GM12873 (cell line): ENCODE measurements around the gene TFAP2E.

Experiments used
- TF ChIP-seq, protein P1 (sequence below): IDR thresholded peaks from 2 replicates; pipeline ENCODE4 v1.5.1; 2012; ENCODE audit warnings: low read depth, mild to moderate bottlenecking, moderate library complexity, low read length, control low read depth; ENCODE audit not compliant: insufficient read depth; ENCODE audit errors: missing control alignments

TFAP2E gene

DNA sequence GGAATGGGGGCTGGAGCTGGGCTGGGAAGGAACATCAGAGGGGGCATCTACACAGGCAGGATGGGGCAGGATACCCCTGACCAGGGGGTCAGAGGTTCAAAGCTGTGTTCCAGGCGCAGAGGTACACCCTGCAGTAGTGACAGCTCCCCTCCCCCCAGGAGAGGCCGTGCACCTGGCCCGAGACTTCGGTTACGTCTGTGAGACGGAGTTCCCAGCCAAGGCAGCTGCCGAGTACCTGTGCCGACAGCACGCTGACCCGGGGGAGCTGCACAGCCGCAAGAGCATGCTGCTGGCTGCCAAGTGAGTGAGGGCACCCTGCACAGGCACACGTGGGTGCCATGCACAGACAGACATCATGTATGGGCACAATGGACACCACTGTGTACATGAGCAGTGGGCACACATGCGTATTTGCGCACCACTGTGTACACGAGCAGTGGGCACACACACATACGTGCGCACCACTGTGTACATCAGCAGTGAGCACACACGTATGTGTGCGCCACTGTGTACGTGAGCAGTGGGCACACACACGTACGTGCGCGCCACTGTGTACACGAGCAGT is 17.4 kb downstream of the TFAP2E start:
- TF ChIP-seq, protein P1, sequence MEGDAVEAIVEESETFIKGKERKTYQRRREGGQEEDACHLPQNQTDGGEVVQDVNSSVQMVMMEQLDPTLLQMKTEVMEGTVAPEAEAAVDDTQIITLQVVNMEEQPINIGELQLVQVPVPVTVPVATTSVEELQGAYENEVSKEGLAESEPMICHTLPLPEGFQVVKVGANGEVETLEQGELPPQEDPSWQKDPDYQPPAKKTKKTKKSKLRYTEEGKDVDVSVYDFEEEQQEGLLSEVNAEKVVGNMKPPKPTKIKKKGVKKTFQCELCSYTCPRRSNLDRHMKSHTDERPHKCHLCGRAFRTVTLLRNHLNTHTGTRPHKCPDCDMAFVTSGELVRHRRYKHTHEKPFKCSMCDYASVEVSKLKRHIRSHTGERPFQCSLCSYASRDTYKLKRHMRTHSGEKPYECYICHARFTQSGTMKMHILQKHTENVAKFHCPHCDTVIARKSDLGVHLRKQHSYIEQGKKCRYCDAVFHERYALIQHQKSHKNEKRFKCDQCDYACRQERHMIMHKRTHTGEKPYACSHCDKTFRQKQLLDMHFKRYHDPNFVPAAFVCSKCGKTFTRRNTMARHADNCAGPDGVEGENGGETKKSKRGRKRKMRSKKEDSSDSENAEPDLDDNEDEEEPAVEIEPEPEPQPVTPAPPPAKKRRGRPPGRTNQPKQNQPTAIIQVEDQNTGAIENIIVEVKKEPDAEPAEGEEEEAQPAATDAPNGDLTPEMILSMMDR = no peak

DNA sequence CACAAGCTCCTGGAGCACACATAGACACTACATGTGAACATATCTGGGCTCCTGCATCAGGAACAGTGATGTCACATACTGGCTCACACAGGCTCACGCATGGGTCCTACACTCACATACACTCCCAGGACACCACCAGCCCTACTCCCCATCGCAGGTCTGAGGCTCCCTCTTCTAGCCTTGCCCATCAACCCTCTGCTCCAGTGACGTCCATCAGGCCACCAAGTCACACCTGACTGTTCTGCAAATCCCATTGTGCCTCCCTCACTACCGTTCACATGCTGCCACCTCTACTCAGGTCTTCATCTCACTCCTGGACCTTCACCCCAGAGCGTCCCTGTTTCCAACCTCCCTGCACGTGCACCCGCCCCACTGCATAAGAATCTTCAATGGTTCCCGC is 18.1 kb downstream of the TFAP2E start:
- TF ChIP-seq, protein P1 = no peak

DNA sequence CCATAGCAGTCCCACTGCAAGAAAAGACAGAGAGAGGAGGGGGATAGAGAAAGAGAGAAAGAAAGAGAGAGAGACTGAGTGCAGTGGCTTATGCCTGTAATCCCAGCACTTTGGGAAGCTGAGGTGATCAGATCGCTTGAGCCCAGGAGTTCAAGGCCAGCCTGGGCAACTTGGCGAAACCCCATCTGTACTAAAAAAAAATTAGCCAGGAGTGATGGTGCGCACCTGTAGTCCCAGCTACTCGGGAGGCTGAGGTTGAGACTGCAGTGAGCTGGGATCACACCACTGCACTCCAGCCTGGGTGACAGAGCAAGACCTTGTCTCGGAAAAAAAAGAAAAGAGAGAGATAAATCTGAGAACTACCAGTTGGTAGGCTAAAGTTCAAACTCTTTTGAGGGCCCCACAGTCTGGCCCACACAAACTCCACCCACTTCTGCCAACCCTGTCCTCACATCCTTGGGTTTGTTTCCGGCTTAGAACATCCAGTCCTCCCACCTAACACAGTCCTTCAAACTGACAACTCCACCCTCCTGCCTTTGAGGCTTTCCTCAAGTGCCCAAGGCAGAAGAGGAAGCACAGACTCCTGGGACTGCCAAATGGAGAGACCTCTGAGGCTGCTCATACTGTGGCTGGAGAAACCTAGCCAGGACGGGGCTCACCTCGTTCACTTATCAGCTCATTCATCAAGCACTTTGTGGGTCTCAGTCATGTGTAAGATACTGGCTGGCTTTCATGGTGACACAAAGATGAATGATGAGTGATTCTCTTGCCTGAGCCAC is 20.1 kb downstream of the TFAP2E start:
- TF ChIP-seq, protein P1 = no peak

DNA sequence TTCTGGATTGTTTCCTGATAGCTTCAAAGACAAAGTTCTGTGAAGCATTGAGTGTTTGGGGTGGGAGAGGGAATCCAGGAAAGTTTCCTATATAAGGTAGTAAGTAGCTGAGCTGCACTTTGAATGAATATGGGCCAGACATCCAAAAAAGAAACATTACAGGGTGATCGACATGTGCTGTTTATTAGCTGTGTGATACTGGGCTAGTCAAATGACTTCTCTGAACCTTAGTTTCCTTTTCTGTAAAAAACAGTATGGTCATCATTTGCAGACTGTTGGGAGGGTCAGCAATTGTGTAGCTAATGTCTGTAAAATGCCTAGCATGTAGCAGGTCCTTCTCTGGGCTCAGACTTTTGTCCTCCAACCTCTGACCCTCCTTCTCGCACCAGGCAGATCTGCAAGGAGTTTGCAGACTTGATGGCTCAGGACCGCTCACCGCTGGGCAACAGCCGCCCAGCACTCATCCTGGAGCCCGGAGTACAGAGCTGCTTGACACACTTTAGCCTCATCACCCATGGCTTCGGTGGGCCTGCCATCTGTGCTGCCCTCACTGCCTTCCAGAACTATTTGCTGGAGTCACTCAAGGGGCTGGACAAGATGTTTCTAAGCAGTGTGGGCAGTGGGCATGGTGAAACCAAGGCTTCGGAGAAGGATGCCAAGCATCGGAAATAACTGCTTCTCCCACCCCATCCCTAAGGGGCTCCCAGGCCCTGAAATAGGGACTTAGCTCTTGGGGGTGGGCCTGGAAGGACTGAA is 21.1 kb downstream of the TFAP2E start:
- TF ChIP-seq, protein P1 = no peak

DNA sequence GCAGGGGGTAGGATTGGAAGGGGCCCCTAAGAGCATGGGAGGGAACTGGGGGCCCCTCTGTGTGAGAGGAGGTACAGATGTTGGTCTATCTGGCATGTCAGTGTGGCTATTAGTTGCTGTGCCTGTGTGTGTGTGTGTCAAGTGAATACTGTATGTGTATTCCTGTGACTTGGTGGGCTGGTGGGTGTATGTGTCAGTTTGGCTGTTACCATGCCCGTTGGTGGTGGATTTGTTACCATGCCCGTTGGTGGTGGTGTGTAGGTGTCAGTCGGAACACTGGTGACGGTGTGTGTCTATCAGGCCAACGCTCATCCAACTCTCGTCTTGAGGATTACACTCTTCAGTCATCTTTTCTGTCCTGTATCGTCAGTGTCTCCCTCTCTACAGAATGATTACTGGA is 22.6 kb downstream of the TFAP2E start:
- TF ChIP-seq, protein P1 = no peak

DNA sequence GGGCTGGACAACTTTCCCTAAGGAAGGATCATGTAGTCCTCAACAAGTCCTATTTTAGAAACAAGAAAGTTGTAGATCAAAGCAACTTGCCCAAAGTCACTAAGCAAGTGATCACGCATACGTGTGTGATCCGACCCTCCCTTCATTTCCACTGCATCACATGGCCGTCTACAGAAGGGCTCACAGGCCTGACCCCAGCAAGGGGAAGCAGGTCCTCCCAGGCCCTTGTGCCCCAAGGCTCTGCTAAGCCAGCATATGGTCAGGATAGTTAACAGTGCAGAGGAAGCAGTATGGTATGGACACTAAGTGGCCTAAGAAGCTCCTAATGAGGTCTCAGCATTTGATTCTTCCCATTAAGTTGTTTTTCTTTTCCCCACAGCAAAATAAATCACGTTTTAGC is 24.8 kb downstream of the TFAP2E start:
- TF ChIP-seq, protein P1 = no peak

DNA sequence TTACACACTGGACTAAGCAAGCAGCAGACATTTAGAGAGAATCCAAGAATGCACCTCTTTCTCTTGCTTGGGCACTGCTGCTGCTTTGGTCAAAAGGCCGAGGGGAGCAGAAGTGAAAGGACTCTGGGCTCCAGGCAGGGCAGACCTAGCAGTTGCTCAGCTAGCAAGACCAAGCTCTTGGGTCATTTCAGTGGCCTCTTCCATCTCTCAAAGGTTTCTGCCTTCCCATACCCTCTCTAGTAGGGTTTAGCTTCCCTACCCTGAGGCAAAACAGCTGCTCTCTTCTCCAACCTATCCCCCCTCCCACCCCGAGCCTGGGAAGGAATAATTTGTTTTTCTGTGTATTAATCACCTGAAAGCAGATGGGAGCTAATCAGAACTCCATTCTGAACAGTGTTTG is 25.8 kb downstream of the TFAP2E start:
- TF ChIP-seq, protein P1 = no peak
